Measurements from ENCODE around the gene ABCC6. TPM values are rescaled to one million over a fixed set of nuclear protein-coding genes. Genes with fewer than 3 reads are reported as not detected.

The ABCC6 gene
- total and polyA plus RNA-seq, 4 donors, result 50.6 to 162 (median 95.9) TPM

- Histone ChIP-seq H3K9me3 (ENCODE audit: control insufficient read depth in 4 of 4, low read length in 3 of 4) (no peaks in the 10 kb centered on the region), H3K4me3 (ENCODE audit: low read depth in 1 of 3, low read length in 3 of 3) (no peak overlapping the region), H3K4me1 (ENCODE audit: control insufficient read depth in 4 of 4, insufficient read depth in 4 of 4, low read length in 3 of 4) (peaks cover 16 to 54% (median 45%) of the 10 kb centered on the region in 4 donors), H3K9ac (ENCODE audit: low read depth in 1 of 2, low read length in 2 of 2) (no peak overlapping the region), H3K27me3 (ENCODE audit: control insufficient read depth in 4 of 4, insufficient read depth in 4 of 4, low read length in 3 of 4) (no peaks in the 10 kb centered on the region), H3K27ac (ENCODE audit: low read depth in 1 of 2, low read length in 2 of 2) (no peak overlapping the region), H3K36me3 (ENCODE audit: control insufficient read depth in 4 of 4, insufficient read depth in 3 of 4, low read depth in 1 of 4, low read length in 3 of 4) (no peaks in the 10 kb centered on the region)
- TF ChIP-seq FOXA1 (IDR thresholded peaks at IDR 0.05) (no peak), RXRA (IDR thresholded peaks at IDR 0.05) (peak in 1 of 2 donors; percentile 15)
- 49% methylated on average over 14 of the region's 14 CpGs for WGBS
- DNase-seq (ENCODE audit: low spot score), result no peak
Observed at GRCh38 chr16:16146380-16147315, 76.6 kb downstream of the ABCC6 start.

GRCh38 chr16:16145286-16145685 lies 78.0 kb downstream of the ABCC6 start:
- Histone ChIP-seq H3K9ac (ENCODE audit: low read depth in 1 of 2, low read length in 2 of 2) (no peak overlapping the region), H3K27ac (ENCODE audit: low read depth in 1 of 2, low read length in 2 of 2) (no peak overlapping the region), H3K4me1 (ENCODE audit: control insufficient read depth in 4 of 4, insufficient read depth in 4 of 4, low read length in 3 of 4) (peaks cover 11 to 41% (median 33%) of the 10 kb centered on the region in 4 donors), H3K36me3 (ENCODE audit: control insufficient read depth in 4 of 4, insufficient read depth in 3 of 4, low read depth in 1 of 4, low read length in 3 of 4) (no peaks in the 10 kb centered on the region), H3K4me3 (ENCODE audit: low read depth in 1 of 3, low read length in 3 of 3) (no peak overlapping the region), H3K27me3 (ENCODE audit: control insufficient read depth in 4 of 4, insufficient read depth in 4 of 4, low read length in 3 of 4) (no peaks in the 10 kb centered on the region), H3K9me3 (ENCODE audit: control insufficient read depth in 4 of 4, low read length in 3 of 4) (no peaks in the 10 kb centered on the region)
- TF ChIP-seq EGR1 (IDR thresholded peaks at IDR 0.05; ENCODE audit: low read depth in 2 of 2), result no peak
- no peak for TF ChIP-seq CTCF (IDR thresholded peaks at IDR 0.05; ENCODE audit: low read depth, low read length, missing input control)
- TF ChIP-seq HNF4G (IDR thresholded peaks at IDR 0.05), result no peak
- no peak for TF ChIP-seq GABPA (IDR thresholded peaks at IDR 0.05 in 1 of 2, conservative IDR thresholded peaks at IDR 0.05 in 1 of 2)
- TF ChIP-seq MAX (IDR thresholded peaks at IDR 0.05), result no peak
- no peak for TF ChIP-seq YY1 (IDR thresholded peaks at IDR 0.05)
- TF ChIP-seq JUND (IDR thresholded peaks at IDR 0.05), result no peak
- no peak for TF ChIP-seq RXRA (IDR thresholded peaks at IDR 0.05)
- TF ChIP-seq TAF1 (conservative IDR thresholded peaks at IDR 0.05), result no peak
- no peak for TF ChIP-seq FOXA2 (IDR thresholded peaks at IDR 0.05)
- no peak for DNase-seq (ENCODE audit: low spot score)
- 83% methylated on average over 5 of the region's 5 CpGs for WGBS

- Histone ChIP-seq H3K9ac (ENCODE audit: low read depth in 1 of 2, low read length in 2 of 2) (no peak overlapping the region), H3K36me3 (ENCODE audit: control insufficient read depth in 4 of 4, insufficient read depth in 3 of 4, low read depth in 1 of 4, low read length in 3 of 4) (no peaks in the 10 kb centered on the region), H3K27ac (ENCODE audit: low read depth in 1 of 2, low read length in 2 of 2) (no peak overlapping the region), H3K27me3 (ENCODE audit: control insufficient read depth in 4 of 4, insufficient read depth in 4 of 4, low read length in 3 of 4) (no peaks in the 10 kb centered on the region), H3K9me3 (ENCODE audit: control insufficient read depth in 4 of 4, low read length in 3 of 4) (no peaks in the 10 kb centered on the region), H3K4me1 (ENCODE audit: control insufficient read depth in 4 of 4, insufficient read depth in 4 of 4, low read length in 3 of 4) (peaks cover 3 to 33% (median 24%) of the 10 kb centered on the region in 4 donors), H3K4me3 (ENCODE audit: low read depth in 1 of 3, low read length in 3 of 3) (no peak overlapping the region)
- 83% methylated on average over 5 of the region's 5 CpGs for WGBS
- DNase-seq (ENCODE audit: low spot score), result no peak
- no peak for TF ChIP-seq GABPA (IDR thresholded peaks at IDR 0.05 in 1 of 2, conservative IDR thresholded peaks at IDR 0.05 in 1 of 2)
- TF ChIP-seq NR2F2 (IDR thresholded peaks at IDR 0.05), result no peak
- TF ChIP-seq TAF1 (conservative IDR thresholded peaks at IDR 0.05), result no peak
- no peak for TF ChIP-seq RAD21 (IDR thresholded peaks at IDR 0.05)
- no peak for TF ChIP-seq ATF3 (IDR thresholded peaks at IDR 0.05)
- no peak for TF ChIP-seq EGR1 (IDR thresholded peaks at IDR 0.05; ENCODE audit: low read depth in 2 of 2)
- TF ChIP-seq ZBTB33 (IDR thresholded peaks at IDR 0.05), result no peak
- TF ChIP-seq SP1 (IDR thresholded peaks at IDR 0.05), result no peak
- TF ChIP-seq HNF4A (conservative IDR thresholded peaks at IDR 0.05), result no peak
- TF ChIP-seq MAX (IDR thresholded peaks at IDR 0.05), result no peak
- TF ChIP-seq JUND (IDR thresholded peaks at IDR 0.05), result no peak
- TF ChIP-seq FOXA2 (IDR thresholded peaks at IDR 0.05), result no peak
- TF ChIP-seq HNF4G (IDR thresholded peaks at IDR 0.05), result no peak
- no peak for TF ChIP-seq CTCF (IDR thresholded peaks at IDR 0.05; ENCODE audit: low read depth, low read length, missing input control)
Observed at GRCh38 chr16:16144416-16144815, 78.9 kb downstream of the ABCC6 start.
